H1 (cell line): ENCODE data around the gene TNRC6B. TPM values are rescaled to one million over a fixed set of nuclear protein-coding genes. Genes with fewer than 3 reads are reported as not detected.

Experiments used
- CTCF ChIA-PET: fragments of 300-600 bp; sonication (Branson Sonifier 250); formaldehyde crosslinking; loops from one replicate; lab custom pipeline; 2021; ENCODE audit not compliant: partially characterized antibody; lab: Charles Lee
- POLR2A ChIA-PET: fragments of 300-600 bp; sonication (Branson Sonifier 250); formaldehyde crosslinking; loops from one replicate; lab custom pipeline; 2021; ENCODE audit warnings: inconsistent platforms; ENCODE audit not compliant: partially characterized antibody; lab: Charles Lee
- DNase-seq, 2 experiments: peaks; one replicate each; pipeline versions ENCODE4 v3.0.0 to v3.0.0-alpha.2; 2010 to 2022; ENCODE audit warnings: low spot score in 2 of 2, low read depth in 1 of 2, mixed read lengths in 1 of 2
- FAIRE-seq: peaks from 2 replicates; lab custom pipeline; 2011; peaks lifted over from hg19 to GRCh38; lab: Jason Lieb, UNC
- H2AFZ ChIP-seq: 2 replicates; pipeline ENCODE4 v1.8.1; 2012; ENCODE audit warnings: low read length, inconsistent platforms
- H2AK5ac ChIP-seq: 2 replicates; pipeline ENCODE4 v1.6.1; 2013; ENCODE audit warnings: low read depth, low read length
- H2BK120ac ChIP-seq: replicated peaks from 2 replicates; pipeline ENCODE3; 2013; ENCODE audit warnings: low read depth, low read length, inconsistent platforms
- H2BK12ac ChIP-seq: 2 replicates; pipeline ENCODE4 v1.6.1; 2013; ENCODE audit warnings: low read depth, low read length
- H2BK15ac ChIP-seq: 2 replicates; pipeline ENCODE4 v1.6.1; 2013; ENCODE audit warnings: low read length
- H2BK20ac ChIP-seq: 2 replicates; pipeline ENCODE4 v1.6.1; 2013; ENCODE audit warnings: low read length
- H2BK5ac ChIP-seq: 2 replicates; pipeline ENCODE4 v1.6.1; 2013; ENCODE audit warnings: low read depth, low read length
- H3K14ac ChIP-seq: 2 replicates; pipeline ENCODE4 v1.6.1; 2013; ENCODE audit warnings: inconsistent platforms; ENCODE audit not compliant: insufficient read length
- H3K18ac ChIP-seq: 2 replicates; pipeline ENCODE4 v1.6.1; 2013; ENCODE audit warnings: low read length; ENCODE audit errors: extremely low read depth
- H3K23ac ChIP-seq: 2 replicates; pipeline ENCODE4 v1.6.1; 2013; ENCODE audit warnings: inconsistent platforms; ENCODE audit not compliant: insufficient read length
- H3K23me2 ChIP-seq: 2 replicates; pipeline ENCODE4 v1.6.1; 2013; ENCODE audit warnings: low read depth, low read length
- H3K27ac ChIP-seq: 2 replicates; pipeline ENCODE4 v1.6.1; 2011; ENCODE audit warnings: low read depth, low read length, inconsistent platforms
- H3K27me3 ChIP-seq, 4 experiments: replicated peaks in 1 of 4; 1 replicate in 1 of 4; 2 replicates in 3 of 4; pipeline versions ENCODE4 v1.6.1 to v1.8.1; 2011 to 2013; ENCODE audit warnings: low read length in 3 of 4, mild to moderate bottlenecking in 3 of 4, inconsistent platforms in 2 of 4, mixed read lengths in 2 of 4, moderate library complexity in 1 of 4; ENCODE audit not compliant: control insufficient read depth in 3 of 4, insufficient read depth in 3 of 4; ENCODE audit errors: extremely low read depth in 1 of 4
- H3K36me3 ChIP-seq, 4 experiments: 2 replicates each; pipeline versions ENCODE4 v1.6.1 to v1.8.1; 2011 to 2013; ENCODE audit warnings: mild to moderate bottlenecking in 4 of 4, low read length in 3 of 4, moderate library complexity in 2 of 4, control low read depth in 1 of 4, inconsistent platforms in 1 of 4; ENCODE audit not compliant: insufficient read depth in 4 of 4, control insufficient read depth in 2 of 4
- H3K4ac ChIP-seq: replicated peaks from 2 replicates; pipeline ENCODE3; 2013; ENCODE audit warnings: low read length, low read depth, mixed read lengths, inconsistent platforms; ENCODE audit not compliant: insufficient read length
- H3K4me1 ChIP-seq, 4 experiments: replicated peaks in 1 of 4; 1 replicate in 1 of 4; 2 replicates in 3 of 4; pipeline versions ENCODE4 v1.6.1 to v1.8.1; 2011 to 2013; ENCODE audit warnings: low read length in 3 of 4, inconsistent platforms in 2 of 4, mixed read lengths in 1 of 4; ENCODE audit not compliant: insufficient read depth in 4 of 4, control insufficient read depth in 3 of 4
- H3K4me2 ChIP-seq, 2 experiments: 2 replicates each; pipeline versions ENCODE4 v1.6.1 to v1.8.1; 2011 to 2013; ENCODE audit warnings: low read depth in 2 of 2, low read length in 2 of 2, control low read depth in 1 of 2, inconsistent platforms in 1 of 2, mild to moderate bottlenecking in 1 of 2; ENCODE audit not compliant: insufficient read depth in 1 of 2
- H3K4me3 ChIP-seq, 4 experiments: fragments of 200-600, 300-600 bp in 1 of 4; sonication (generic), shearing (Covaris generic), sonication (Bioruptor Twin) in 1 of 4; 2 replicates each; pipeline versions ENCODE4 v1.5.1 to v1.8.1; 2011 to 2016; ENCODE audit warnings: low read length in 4 of 4, low read depth in 3 of 4, control low read depth in 2 of 4, inconsistent platforms in 2 of 4, mild to moderate bottlenecking in 2 of 4, mixed read lengths in 1 of 4, moderate library complexity in 1 of 4; ENCODE audit not compliant: insufficient read depth in 2 of 4; ENCODE audit errors: extremely low read depth in 1 of 4
- H3K56ac ChIP-seq: replicated peaks from 2 replicates; pipeline ENCODE3; 2013; ENCODE audit warnings: low read depth, mild to moderate bottlenecking, mixed read lengths, low read length, inconsistent platforms; ENCODE audit not compliant: insufficient read length
- H3K79me1 ChIP-seq: 2 replicates; pipeline ENCODE4 v1.6.1; 2013; ENCODE audit warnings: low read depth, low read length, control low read depth
- H3K79me2 ChIP-seq, 2 experiments: 2 replicates each; pipeline versions ENCODE4 v1.6.1 to v1.8.1; 2012 to 2013; ENCODE audit warnings: low read length in 2 of 2, mild to moderate bottlenecking in 2 of 2, inconsistent platforms in 1 of 2; ENCODE audit not compliant: insufficient read depth in 2 of 2, control insufficient read depth in 1 of 2
- H3K9ac ChIP-seq, 4 experiments: replicated peaks in 1 of 4; 1 replicate in 1 of 4; 2 replicates in 3 of 4; pipeline versions ENCODE4 v1.6.1 to v1.8.1; 2011 to 2013; ENCODE audit warnings: low read depth in 3 of 4, low read length in 3 of 4, control low read depth in 2 of 4, mild to moderate bottlenecking in 2 of 4, moderate library complexity in 2 of 4, inconsistent platforms in 1 of 4; ENCODE audit errors: extremely low read depth in 1 of 4
- H3K9me3 ChIP-seq, 2 experiments: 2 replicates each; pipeline versions ENCODE4 v1.6.1 to v1.8.1; 2012 to 2013; ENCODE audit warnings: mild to moderate bottlenecking in 2 of 2, moderate library complexity in 2 of 2, control low read depth in 1 of 2, inconsistent platforms in 1 of 2, low read depth in 1 of 2, low read length in 1 of 2, mixed read lengths in 1 of 2; ENCODE audit not compliant: insufficient read depth in 2 of 2
- H4K20me1 ChIP-seq, 2 experiments: replicated peaks in 1 of 2; 2 replicates each; pipeline versions ENCODE3 to v1.8.1; 2011 to 2013; ENCODE audit warnings: inconsistent platforms in 2 of 2, low read length in 2 of 2, mild to moderate bottlenecking in 1 of 2; ENCODE audit not compliant: insufficient read depth in 2 of 2, control insufficient read depth in 1 of 2
- H4K5ac ChIP-seq: 2 replicates; pipeline ENCODE4 v1.6.1; 2013; ENCODE audit warnings: low read length, low read depth, mixed read lengths, inconsistent platforms; ENCODE audit not compliant: insufficient read length
- H4K8ac ChIP-seq: 2 replicates; pipeline ENCODE4 v1.8.0; 2013; ENCODE audit warnings: mild to moderate bottlenecking, moderate library complexity, low read length, inconsistent platforms; ENCODE audit not compliant: insufficient read depth; ENCODE audit errors: extremely low read depth
- H4K91ac ChIP-seq: replicated peaks from 2 replicates; pipeline ENCODE3; 2013; ENCODE audit warnings: low read length, mixed read lengths, inconsistent platforms; ENCODE audit not compliant: insufficient read length
- GABPA ChIP-seq: IDR thresholded peaks from 2 replicates; pipeline ENCODE4 v1.6.1; 2011; ENCODE audit warnings: mild to moderate bottlenecking, low read length, moderate library complexity, borderline replicate concordance; ENCODE audit not compliant: insufficient read depth
- KDM1A ChIP-seq: fragments of 200-600, 300-600 bp; sonication (generic); IDR thresholded peaks from 2 replicates; pipeline ENCODE4 v1.7.1; 2016; ENCODE audit warnings: mild to moderate bottlenecking, low read length, borderline replicate concordance
- KDM4A ChIP-seq: IDR thresholded peaks from one replicate; pipeline ENCODE4 v1.7.1; 2012; ENCODE audit warnings: low read depth, mild to moderate bottlenecking, moderate library complexity, low read length, inconsistent platforms; ENCODE audit not compliant: severe bottlenecking
- WGBS, 2 experiments: shearing (Covaris generic) in 1 of 2; methylation state at CpG; one replicate each; pipeline versions ENCODE4 v1.1.6 to v1.1.7; 2013 to 2015; ENCODE audit warnings: low lambda C conversion rate in 2 of 2, mixed read lengths in 2 of 2, inconsistent platforms in 1 of 2, low coverage in 1 of 2, missing lambda C conversion rate in 1 of 2; ENCODE audit not compliant: insufficient replicate concordance in 2 of 2, insufficient coverage in 1 of 2, insufficient read length in 1 of 2; ENCODE audit errors: extremely low coverage in 1 of 2, missing lambda C conversion rate in 1 of 2; 5-methylcytosine and 5-hydroxymethylcytosine counted together
- polyA plus RNA-seq, 7 experiments: library from polyadenylated mRNA; depleted of rRNA in 3 of 7; stranded (reverse) in 5 of 7; unstranded in 2 of 7; fragments of >200 nt in 5 of 7; fragments of 200-250 nt in 2 of 7; gene quantifications; 1 replicate in 5 of 7; 2 replicates in 1 of 7; 4 replicates in 1 of 7; pipeline versions ENCODE4 v1.2.1 to v1.2.3, GENCODE V29; 2011 to 2013; ENCODE audit warnings: missing spikeins in 2 of 7, mixed read lengths in 2 of 7
- total RNA-seq: library from RNA; stranded (reverse); fragmentation: NEBNext Ultra II Directional; extraction: Animal tissue kit (Norgen Biotek cat#: 25700); gene quantifications from 2 replicates; pipeline ENCODE4 v1.2.1, GENCODE V29; 2021

Gene TNRC6B
- total and polyA plus RNA-seq, 2 of the 8 experiments (the other 6 are each of a cell fraction or from before 2014, with no cell fraction given): 12.5 to 48.9 TPM

GRCh38 chr22:40261783-40262182, 84.1 kb downstream of the TNRC6B start:
- Histone ChIP-seq H2AFZ (no peak overlapping the region), H2BK12ac (no peak overlapping the region), H3K27ac (no peak overlapping the region), H4K5ac (no peak overlapping the region), H3K9ac (no peak overlapping the region), H3K4me1 (no peaks in the 10 kb centered on the region), H3K27me3 (no peaks in the 10 kb centered on the region), H3K18ac (no peak overlapping the region), H3K14ac (no peak overlapping the region), H3K4me2 (no peak overlapping the region), H3K23me2 (no peaks in the 10 kb centered on the region), H2BK5ac (no peak overlapping the region), H3K79me1 (peaks cover 6% of the 10 kb centered on the region), H3K23ac (no peak overlapping the region), H3K56ac (no peak overlapping the region), H4K91ac (no peak overlapping the region), H2BK15ac (no peak overlapping the region), H4K20me1 (peaks cover 5 to 9% of the 10 kb centered on the region in 2 experiments), H3K36me3 (peaks cover 8 to 37% (median 25%) of the 10 kb centered on the region in 4 experiments; a peak in 7 of 8 replicates), H3K4me3 (no peak overlapping the region), H2BK120ac (no peak overlapping the region), H2AK5ac (no peak overlapping the region), H2BK20ac (no peak overlapping the region), H4K8ac (no peak overlapping the region; the same call in 1 of the 2 replicates), H3K79me2 (peaks cover 3 to 41% of the 10 kb centered on the region in 2 experiments), H3K4ac (no peak overlapping the region), H3K9me3 (no peaks in the 10 kb centered on the region)
- 95% methylated on average over 21 of the region's 21 CpGs; no CpG with 5 or more reads in 1 of the 2 experiments for WGBS, 2 experiments
- no peak for FAIRE-seq
- no peak for DNase-seq
- POLR2A ChIA-PET: interaction anchor here (1.0 kb wide), 1 partner anchor 83 kb away, joined by 3 read pairs; no protein-coding TSS in a partner anchor
- CTCF ChIA-PET: no interaction called here
- TF ChIP-seq GABPA (no peak), KDM1A (no peak), KDM4A (no peak)
